T-helper 1 cell treated with Interleukin-12 subunit alpha and Interleukin-12 subunit beta and Interleukin-4 antibody, amounts not matched to agents 30 μg/mL and 1 μg/mL, for 36 hours (primary cell): ENCODE measurements around the gene HOXA11.

Source experiments
- H3K27ac Mint-ChIP-seq: one replicate; pipeline ENCODE4 v1.8.0; 2021; ENCODE audit warnings: mild to moderate bottlenecking, mixed read lengths
- H3K27me3 Mint-ChIP-seq: one replicate; pipeline ENCODE4 v1.8.0; 2021; ENCODE audit warnings: low read depth, mixed read lengths
- H3K36me3 Mint-ChIP-seq: one replicate; pipeline ENCODE4 v1.8.0; 2021; ENCODE audit warnings: low read depth, mixed read lengths
- H3K4me1 Mint-ChIP-seq: one replicate; pipeline ENCODE4 v1.8.0; 2021; ENCODE audit warnings: low read depth, mixed read lengths
- H3K4me3 Mint-ChIP-seq: one replicate; pipeline ENCODE4 v1.8.0; 2021; ENCODE audit warnings: mild to moderate bottlenecking, moderate library complexity, mixed read lengths
- H3K9me3 Mint-ChIP-seq: one replicate; pipeline ENCODE4 v1.8.0; 2021; ENCODE audit warnings: mixed read lengths

Gene HOXA11

DNA sequence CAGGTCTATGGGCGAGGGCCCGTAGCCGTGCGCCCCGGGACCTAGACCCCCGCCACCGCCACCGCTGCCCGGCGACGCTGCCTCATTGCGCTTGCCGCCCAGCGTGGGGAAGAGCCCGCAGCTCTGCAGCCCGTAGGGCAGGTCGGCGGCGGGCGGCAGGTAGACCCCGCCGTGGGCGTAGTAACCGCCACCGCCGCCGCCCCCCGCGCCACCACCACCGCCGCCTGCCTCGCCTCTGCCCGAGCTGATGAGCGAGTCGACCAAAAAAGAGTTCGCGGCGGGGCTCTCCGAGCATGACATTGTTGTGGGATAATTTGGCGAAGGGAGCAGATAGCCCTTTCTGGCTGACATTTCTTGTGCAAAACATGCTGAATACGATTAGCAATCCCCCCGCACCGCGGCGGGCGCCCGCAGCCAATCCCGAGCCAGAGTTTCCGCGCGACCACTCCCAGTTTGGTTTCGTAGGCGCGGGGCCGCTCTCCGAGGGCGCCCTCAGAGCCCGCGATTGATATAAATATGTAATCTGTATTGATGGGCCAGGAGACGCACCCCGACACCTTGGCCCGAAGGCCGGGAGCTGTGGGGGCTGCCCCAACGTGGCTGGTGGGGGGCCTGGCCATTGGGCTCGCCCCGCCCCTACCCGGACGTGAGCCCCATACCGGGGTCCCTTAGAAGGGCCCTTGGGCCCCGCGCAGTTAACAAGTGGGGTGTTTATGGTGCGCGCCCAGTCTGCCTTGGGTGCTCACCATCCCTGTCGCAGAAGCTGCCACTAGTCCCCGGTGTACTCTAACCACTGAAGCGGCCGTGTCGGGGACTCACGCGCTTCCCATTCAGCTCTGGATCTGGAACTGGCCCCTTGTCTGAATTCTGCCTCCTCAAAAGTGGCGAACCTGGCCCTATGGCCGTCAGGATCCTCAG lies 10.8 kb downstream of the HOXA11 start, which contains the start of gene HOXA10:
TSS of gene HOXA10 (minus strand) at position 365 of the 918 bp plus-strand sequence. CDS start at position 351, 14 bp downstream.
- no peaks in the 10 kb centered on the region for H3K9me3 Mint-ChIP-seq
- H3K36me3 Mint-ChIP-seq = no peaks in the 10 kb centered on the region
- no peak within 1 kb of the TSS for H3K4me3 Mint-ChIP-seq

GRCh38 chr7:27173511-27173955 lies 11.5 kb downstream of the HOXA11 start:
- Mint-ChIP-seq H3K27ac (no peak overlapping the region), H3K4me3 (no peak overlapping the region), H3K27me3 (peaks cover 55% of the 10 kb centered on the region), H3K4me1 (peaks cover 6% of the 10 kb centered on the region), H3K9me3 (no peaks in the 10 kb centered on the region), H3K36me3 (peaks cover 2% of the 10 kb centered on the region)

More for the DNA sequence above, 10.8 kb downstream of the HOXA11 start, which contains the start of gene HOXA10:
- H3K27ac Mint-ChIP-seq = peak within 1 kb of the TSS; percentile 55
- H3K4me1 Mint-ChIP-seq = peaks cover 2% of the 10 kb centered on the region
- H3K27me3 Mint-ChIP-seq = peaks cover 56% of the 10 kb centered on the region

GRCh38 chr7:27172823-27173510 lies 12.1 kb downstream of the HOXA11 start:
- Mint-ChIP-seq H3K27me3 (peaks cover 55% of the 10 kb centered on the region), H3K9me3 (no peaks in the 10 kb centered on the region), H3K4me1 (peaks cover 7% of the 10 kb centered on the region), H3K27ac (no peak overlapping the region), H3K36me3 (peaks cover 2% of the 10 kb centered on the region), H3K4me3 (no peak overlapping the region)

GRCh38 chr7:27172315-27172774 lies 12.7 kb downstream of the HOXA11 start:
- peaks cover 2% of the 10 kb centered on the region for H3K36me3 Mint-ChIP-seq
- H3K9me3 Mint-ChIP-seq = no peaks in the 10 kb centered on the region
- H3K27ac Mint-ChIP-seq = peak overlapping the region; percentile 83
- H3K4me1 Mint-ChIP-seq = peaks cover 7% of the 10 kb centered on the region
- peak overlapping the region; percentile 29 for H3K4me3 Mint-ChIP-seq
- peaks cover 56% of the 10 kb centered on the region for H3K27me3 Mint-ChIP-seq

DNA sequence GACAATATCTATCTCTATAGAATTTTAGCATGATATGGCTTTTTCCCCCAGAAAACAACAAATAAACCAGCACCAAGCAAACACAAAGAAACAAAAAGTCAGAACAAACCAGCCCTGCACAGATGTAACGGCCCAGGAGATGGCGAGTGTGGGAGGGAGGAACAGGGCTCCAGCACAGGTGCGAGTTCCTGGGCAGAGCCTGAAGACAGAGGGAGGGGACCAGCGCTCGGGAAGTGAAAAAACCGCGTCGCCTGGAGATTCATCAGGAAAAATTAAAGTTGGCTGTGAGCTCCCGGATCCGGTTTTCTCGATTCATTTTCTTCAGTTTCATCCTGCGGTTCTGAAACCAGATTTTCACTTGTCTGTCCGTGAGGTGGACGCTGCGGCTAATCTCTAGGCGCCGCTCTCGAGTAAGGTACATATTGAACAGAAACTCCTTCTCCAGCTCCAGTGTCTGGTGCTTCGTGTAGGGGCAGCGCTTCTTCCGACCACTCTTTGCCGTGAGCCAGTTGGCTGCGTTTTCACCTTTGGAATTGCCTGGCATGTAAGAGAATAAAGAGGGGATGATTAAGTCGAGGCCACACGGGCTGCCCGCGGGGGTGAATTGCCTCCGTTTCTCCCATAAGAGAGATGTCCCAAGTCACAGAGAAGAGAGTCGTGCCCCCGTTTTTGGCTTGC lies 13.3 kb downstream of the HOXA11 start:
- Mint-ChIP-seq H3K4me1 (peaks cover 7% of the 10 kb centered on the region), H3K27me3 (peaks cover 61% of the 10 kb centered on the region), H3K4me3 (no peak overlapping the region), H3K27ac (peak overlapping the region; percentile 83), H3K36me3 (peaks cover 2% of the 10 kb centered on the region), H3K9me3 (no peaks in the 10 kb centered on the region)

DNA sequence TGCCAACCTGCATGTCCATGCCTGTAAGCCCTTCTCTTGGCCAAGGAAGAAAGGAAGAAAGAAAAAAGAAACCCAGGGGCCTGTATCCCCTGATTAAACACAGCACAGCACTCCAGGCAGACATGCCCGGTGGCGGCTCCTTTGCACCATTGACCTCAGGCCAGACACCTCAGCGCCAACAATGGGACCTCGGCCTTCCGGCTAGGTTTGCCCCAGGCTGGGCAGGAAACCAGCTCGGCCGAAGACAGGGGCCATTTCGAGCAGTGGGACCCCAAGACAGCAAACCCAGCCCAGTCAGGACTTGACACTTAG lies 13.8 kb downstream of the HOXA11 start:
- H3K4me1 Mint-ChIP-seq = peaks cover 7% of the 10 kb centered on the region
- H3K4me3 Mint-ChIP-seq = no peak overlapping the region
- peaks cover 66% of the 10 kb centered on the region for H3K27me3 Mint-ChIP-seq
- H3K9me3 Mint-ChIP-seq = no peaks in the 10 kb centered on the region
- peaks cover 2% of the 10 kb centered on the region for H3K36me3 Mint-ChIP-seq
- peak overlapping the region; percentile 7 for H3K27ac Mint-ChIP-seq

DNA sequence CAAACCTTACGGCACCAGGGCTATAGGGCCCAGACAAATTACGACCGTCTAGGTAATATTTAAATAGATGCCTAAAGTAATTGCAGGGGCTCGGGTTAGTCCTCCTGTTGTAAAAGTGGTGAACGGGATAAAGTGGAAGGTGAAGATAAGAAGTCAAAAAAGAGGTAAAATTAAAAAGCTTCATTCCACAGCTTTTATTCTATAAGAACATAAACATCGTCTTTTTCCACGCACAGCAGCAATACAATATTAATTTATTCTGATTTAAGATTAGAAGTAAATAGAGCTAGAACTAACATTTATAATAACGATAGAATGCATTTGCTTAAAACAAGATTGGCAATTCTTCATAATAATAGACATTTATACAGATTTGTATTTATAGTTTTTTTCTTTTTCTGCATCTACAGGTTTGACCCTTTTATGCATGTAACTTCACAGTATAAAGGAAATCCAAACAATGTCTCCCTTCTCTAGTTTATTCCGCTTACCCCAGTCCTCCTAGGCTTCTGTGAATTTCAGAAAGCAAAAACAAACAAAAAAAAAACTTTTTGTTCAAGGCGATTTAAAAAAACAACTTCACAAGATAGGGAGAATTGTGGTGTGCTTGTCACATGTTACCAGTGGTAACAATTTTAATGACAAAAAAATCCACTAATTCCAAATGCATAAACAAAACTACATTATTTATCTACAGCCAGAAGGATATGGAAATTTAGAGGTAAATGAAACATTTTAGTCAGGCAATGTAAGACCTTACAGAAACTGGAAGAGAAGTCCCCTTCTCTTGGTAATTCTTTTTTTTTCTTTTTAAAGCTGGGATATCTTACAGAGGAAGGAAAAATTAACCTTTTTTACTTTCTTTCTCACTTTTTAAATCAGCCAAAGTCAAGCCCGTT lies 14.4 kb downstream of the HOXA11 start:
- peak overlapping the region; percentile 7 for H3K27ac Mint-ChIP-seq
- peaks cover 72% of the 10 kb centered on the region for H3K27me3 Mint-ChIP-seq
- peaks cover 2% of the 10 kb centered on the region for H3K36me3 Mint-ChIP-seq
- H3K4me1 Mint-ChIP-seq = peaks cover 7% of the 10 kb centered on the region
- no peaks in the 10 kb centered on the region for H3K9me3 Mint-ChIP-seq
- H3K4me3 Mint-ChIP-seq = no peak overlapping the region

DNA sequence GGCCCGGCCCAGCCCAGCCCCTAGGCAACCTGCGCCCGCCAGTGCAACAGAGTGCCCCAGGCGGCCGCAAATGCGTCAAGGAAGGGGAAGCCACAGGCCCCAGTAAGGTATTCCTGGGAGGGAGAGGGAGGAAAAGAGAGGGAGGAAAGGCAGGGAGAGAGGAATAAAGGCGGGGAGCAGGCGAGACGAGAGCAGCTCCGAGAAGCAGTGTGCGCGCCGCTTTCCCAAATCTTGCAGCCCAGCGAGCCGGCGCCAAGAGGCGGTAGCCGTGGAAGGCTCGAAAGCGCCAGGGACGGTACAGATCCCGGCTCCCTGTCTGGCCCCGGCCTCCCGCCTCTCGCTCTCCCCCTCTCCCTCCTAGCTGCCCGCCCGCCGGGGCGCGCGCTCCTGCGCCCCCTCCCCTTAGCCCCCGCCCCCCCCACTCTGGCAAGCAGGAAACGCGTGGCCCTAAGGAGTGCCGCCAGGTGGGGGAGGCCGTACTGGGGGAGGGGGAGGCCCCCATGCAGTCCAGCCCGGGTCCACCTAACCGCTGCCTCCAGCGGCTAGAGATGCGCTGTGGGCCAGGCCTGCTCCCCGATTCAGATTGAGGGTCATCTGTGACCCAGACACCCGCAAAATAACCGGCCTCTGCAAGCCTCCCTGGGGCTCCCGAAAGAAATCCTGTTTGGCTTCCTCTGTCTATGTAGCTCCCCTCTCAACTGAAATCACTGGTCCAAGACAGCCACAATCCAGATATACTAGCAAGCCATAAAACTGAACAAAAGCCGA lies 15.2 kb downstream of the HOXA11 start:
- no peak overlapping the region for H3K27ac Mint-ChIP-seq
- H3K4me1 Mint-ChIP-seq = peaks cover 7% of the 10 kb centered on the region
- H3K9me3 Mint-ChIP-seq = no peaks in the 10 kb centered on the region
- H3K36me3 Mint-ChIP-seq = peaks cover 2% of the 10 kb centered on the region
- H3K27me3 Mint-ChIP-seq = peaks cover 72% of the 10 kb centered on the region
- no peak overlapping the region for H3K4me3 Mint-ChIP-seq

DNA sequence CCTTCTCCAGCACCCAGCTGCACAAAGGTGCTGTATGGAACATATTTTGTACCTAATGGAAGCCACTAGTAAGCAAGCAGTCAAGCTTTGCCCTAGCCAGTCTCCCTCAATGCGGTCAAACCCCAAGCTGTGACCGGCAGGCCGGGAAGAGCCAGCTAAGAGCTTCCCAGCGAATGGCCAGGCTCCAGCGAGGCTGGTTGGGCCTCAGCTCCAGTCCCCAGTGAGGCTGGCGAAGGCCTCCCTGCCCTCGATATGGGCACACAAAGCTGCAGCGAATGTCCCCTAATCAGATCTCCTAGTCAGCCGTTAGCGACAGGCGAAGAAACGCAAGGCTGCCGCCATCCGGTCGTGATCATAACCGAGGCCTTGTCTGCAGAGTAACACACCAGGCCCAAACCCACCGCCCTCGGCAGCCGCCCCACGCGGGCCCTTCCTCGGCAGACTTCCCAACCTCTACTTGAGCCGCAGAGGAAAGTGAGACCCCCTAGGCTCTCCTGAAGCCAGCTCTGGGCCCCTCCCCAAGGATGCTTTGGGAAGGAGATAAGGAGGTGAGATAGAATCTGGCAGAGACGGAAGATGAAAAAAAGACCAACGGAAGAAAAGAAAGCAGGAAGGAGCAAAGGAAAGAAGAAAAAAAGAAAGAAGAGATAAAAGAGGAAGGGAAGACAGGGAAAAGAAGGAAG lies 16.6 kb downstream of the HOXA11 start:
- Mint-ChIP-seq H3K27ac (peak overlapping the region; percentile 77), H3K36me3 (peaks cover 2% of the 10 kb centered on the region), H3K4me1 (peaks cover 7% of the 10 kb centered on the region), H3K9me3 (no peaks in the 10 kb centered on the region), H3K27me3 (peaks cover 83% of the 10 kb centered on the region), H3K4me3 (no peak overlapping the region)

- no peak overlapping the region for H3K4me3 Mint-ChIP-seq
- H3K4me1 Mint-ChIP-seq = peaks cover 7% of the 10 kb centered on the region
- H3K36me3 Mint-ChIP-seq = peaks cover 2% of the 10 kb centered on the region
- H3K27ac Mint-ChIP-seq = peak overlapping the region; percentile 26
- H3K27me3 Mint-ChIP-seq = peaks cover 88% of the 10 kb centered on the region
- no peaks in the 10 kb centered on the region for H3K9me3 Mint-ChIP-seq
Measured at GRCh38 chr7:27167916-27168264, 17.1 kb downstream of the HOXA11 start.

DNA sequence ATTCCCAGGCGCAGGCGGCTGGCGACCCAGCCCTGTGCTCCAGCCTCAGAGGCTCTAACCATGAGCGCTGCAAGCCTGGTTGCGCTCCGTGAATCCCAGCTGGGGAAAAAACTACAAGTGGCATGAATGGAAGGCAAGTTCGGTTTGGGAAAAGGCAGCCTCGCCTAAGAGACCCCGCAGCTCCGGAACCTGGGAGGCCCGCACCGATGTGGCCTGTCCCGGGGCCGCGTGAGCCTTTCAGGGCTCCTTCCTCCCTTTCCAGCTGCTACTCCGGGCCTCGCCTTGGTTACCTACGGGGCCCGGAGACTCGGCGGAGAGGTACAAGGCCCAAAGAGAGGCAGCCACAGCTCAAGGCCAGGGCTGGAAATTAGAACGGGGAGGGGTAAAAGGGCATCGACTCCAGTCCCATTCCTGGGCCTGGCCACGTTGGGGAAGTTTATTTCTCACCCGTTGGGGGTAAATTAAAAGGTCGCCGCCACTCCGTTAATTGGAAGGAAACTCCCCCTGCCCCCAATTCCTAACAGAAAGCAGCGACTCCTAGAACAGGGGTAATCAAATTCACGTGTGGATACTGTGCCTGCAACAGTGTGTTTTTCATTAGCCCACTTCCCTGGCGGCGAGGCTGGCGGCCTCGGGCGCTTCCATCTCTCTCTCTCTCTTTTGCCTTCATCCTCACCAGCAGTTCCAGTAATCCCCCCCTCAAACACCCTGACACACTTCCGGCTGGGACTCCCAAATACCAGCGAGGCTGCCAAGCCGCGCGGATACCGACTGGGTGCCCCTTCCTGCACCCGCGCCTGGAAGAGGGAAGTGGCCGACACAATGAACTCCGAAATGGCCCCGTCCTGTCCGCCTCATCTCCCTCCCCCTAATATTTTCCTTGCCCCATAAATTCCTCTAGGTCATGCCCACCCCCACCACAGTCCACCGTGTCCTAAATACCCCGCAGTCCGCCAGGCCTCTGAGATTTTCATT lies 18.2 kb downstream of the HOXA11 start:
- H3K27ac Mint-ChIP-seq = peak overlapping the region; percentile 34
- peaks cover 2% of the 10 kb centered on the region for H3K36me3 Mint-ChIP-seq
- no peaks in the 10 kb centered on the region for H3K9me3 Mint-ChIP-seq
- H3K4me1 Mint-ChIP-seq = peaks cover 5% of the 10 kb centered on the region
- peaks cover 91% of the 10 kb centered on the region for H3K27me3 Mint-ChIP-seq
- no peak overlapping the region for H3K4me3 Mint-ChIP-seq

DNA sequence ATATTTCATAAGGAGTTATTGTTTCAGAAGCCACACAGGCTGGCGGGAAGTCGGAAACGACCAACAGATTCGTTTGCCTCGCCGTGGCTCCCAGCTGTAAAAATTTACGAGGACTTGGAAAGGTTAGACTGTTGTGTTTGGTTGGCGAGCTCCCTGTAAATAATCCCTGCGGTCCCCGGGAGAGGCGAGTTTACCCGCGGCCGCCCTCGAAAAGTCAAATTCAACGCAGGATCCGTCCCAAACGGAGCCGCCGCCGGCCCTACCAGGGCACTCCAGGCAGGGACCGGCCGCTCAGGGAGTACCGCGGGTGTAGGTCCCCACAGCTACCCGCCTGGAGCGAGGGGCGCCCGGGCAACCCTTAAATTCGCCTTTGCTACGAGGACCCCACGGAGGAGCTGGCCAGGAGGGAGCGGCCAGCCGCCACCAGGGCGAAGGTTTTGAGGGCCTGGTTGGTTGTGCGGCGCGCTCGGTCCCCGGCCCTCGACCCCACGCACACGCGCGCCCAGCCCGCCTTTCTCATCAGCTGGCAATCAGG lies 19.0 kb downstream of the HOXA11 start:
- no peak overlapping the region for H3K4me3 Mint-ChIP-seq
- H3K27ac Mint-ChIP-seq = peak overlapping the region; percentile 36
- H3K36me3 Mint-ChIP-seq = peaks cover 2% of the 10 kb centered on the region
- peaks cover 5% of the 10 kb centered on the region for H3K4me1 Mint-ChIP-seq
- no peaks in the 10 kb centered on the region for H3K9me3 Mint-ChIP-seq
- peaks cover 87% of the 10 kb centered on the region for H3K27me3 Mint-ChIP-seq
